Sigmoid colon (tissue), 7 donors: ENCODE results near the gene TMEM255A. TPM values are rescaled to one million over a fixed set of nuclear protein-coding genes. Genes with fewer than 3 reads are reported as not detected.

ENCODE experiments used
- DNase-seq: peaks from one replicate; pipeline ENCODE4 v3.0.0-alpha.2; 2019
- H3K27ac ChIP-seq, 4 donors: fragments of 200-600 bp; sonication (generic); one replicate each; pipeline ENCODE4 v1.5.1; 2016 to 2019; ENCODE audit warnings: mild to moderate bottlenecking in 1 of 4
- H3K27me3 ChIP-seq, 3 donors: fragments of 200-600 bp; sonication (generic); one replicate each; pipeline ENCODE4 v1.5.1; 2019; ENCODE audit warnings: mild to moderate bottlenecking in 1 of 3
- H3K36me3 ChIP-seq, 4 donors: fragments of 200-600 bp; sonication (generic); one replicate each; pipeline ENCODE4 v1.5.1; 2016 to 2019
- H3K4me1 ChIP-seq, 4 donors: fragments of 200-600 bp; sonication (generic); one replicate each; pipeline ENCODE4 v1.5.1; 2017 to 2019
- H3K4me3 ChIP-seq, 4 donors: fragments of 200-600 bp; sonication (generic); one replicate each; pipeline ENCODE4 v1.5.1; 2017 to 2019; ENCODE audit warnings: mild to moderate bottlenecking in 2 of 4, moderate library complexity in 1 of 4
- H3K9me3 ChIP-seq, 4 donors: fragments of 200-600 bp in 3 of 4; sonication (generic) in 3 of 4; one replicate each; pipeline versions ENCODE4 v1.5.1 to v1.6.1; 2013 to 2019
- EP300 ChIP-seq, 4 donors: sonication (generic); formaldehyde crosslinking; IDR thresholded peaks; one replicate each; pipeline ENCODE4 v1.6.1; 2017; ENCODE audit warnings: antibody characterized with exemption in 4 of 4
- POLR2A ChIP-seq, 2 donors: fragments of 450-650 bp; IDR thresholded peaks; one replicate each; pipeline ENCODE4 v1.6.1; 2016; ENCODE audit warnings: antibody characterized with exemption in 2 of 2, mild to moderate bottlenecking in 2 of 2, moderate library complexity in 2 of 2
- POLR2AphosphoS5 ChIP-seq, 4 donors: sonication (generic); formaldehyde crosslinking; IDR thresholded peaks; one replicate each; pipeline ENCODE4 v1.6.1; 2017; ENCODE audit warnings: antibody characterized with exemption in 4 of 4
- WGBS, 2 donors: extraction: QIAGEN DNeasy Blood & Tissue Kit; methylation state at CpG; one replicate each; pipeline ENCODE4 v1.1.7; 2013; 5-methylcytosine and 5-hydroxymethylcytosine counted together
- intact Hi-C: fragments of 100-400 bp; cut with DNase I; formaldehyde crosslinking; loops from one replicate; pipeline ENCODE4 v1.15.1; 2023
- polyA plus RNA-seq, 3 donors: library from polyadenylated mRNA; stranded (reverse); fragments of 200-250 nt; gene quantifications; one replicate each; pipeline ENCODE4 v1.2.3, GENCODE V29; 2013
- total RNA-seq, 4 donors: library from RNA; depleted of rRNA; stranded (reverse); fragments of >200 nt; gene quantifications; one replicate each; pipeline ENCODE4 v1.1.0, GENCODE V29; 2016
- TF ChIP-seq, protein P1 (sequence below), 4 experiments: fragments of 450-650 bp in 3 of 4; fragments of 200-600 bp in 1 of 4; IDR thresholded peaks; one replicate each; pipeline ENCODE4 v1.5.1; 2016 to 2019; ENCODE audit warnings: antibody characterized with exemption in 4 of 4, mild to moderate bottlenecking in 3 of 4, moderate library complexity in 2 of 4
- donor health status: healthy with polysubstance abuse.
- donor health status: Bipolar disorder and iron deficiency.
- donor health status: healthy.

Gene TMEM255A
- total and polyA plus RNA-seq, 7 donors, result 0.69 to 5.9 (median 3.9) TPM

DNA sequence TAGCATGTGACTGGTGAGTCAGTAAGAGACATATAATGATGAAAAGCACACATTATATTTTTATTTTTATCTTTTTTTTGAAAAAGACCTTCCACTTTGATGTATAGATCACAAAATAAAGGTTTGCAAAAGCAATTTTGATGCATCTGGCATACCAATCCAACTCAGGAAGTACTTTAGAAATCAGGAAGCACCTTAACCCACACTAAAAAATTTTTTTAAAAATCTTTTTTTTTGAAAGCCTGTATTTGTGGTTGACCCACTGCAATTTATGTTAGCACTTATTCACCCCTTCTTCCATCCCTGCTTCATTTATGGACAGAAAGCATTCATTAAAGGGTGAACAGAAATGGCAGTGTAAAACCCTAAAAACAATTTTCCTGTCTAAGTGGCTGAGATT, 16.6 kb downstream of the TMEM255A start:
- H3K4me1 ChIP-seq, result no peaks in the 10 kb centered on the region
- DNase-seq, result no peak
- H3K4me3 ChIP-seq, result no peak overlapping the region
- H3K27ac ChIP-seq, result no peak overlapping the region
- H3K36me3 ChIP-seq, result no peaks in the 10 kb centered on the region
- TF ChIP-seq, protein P1, sequence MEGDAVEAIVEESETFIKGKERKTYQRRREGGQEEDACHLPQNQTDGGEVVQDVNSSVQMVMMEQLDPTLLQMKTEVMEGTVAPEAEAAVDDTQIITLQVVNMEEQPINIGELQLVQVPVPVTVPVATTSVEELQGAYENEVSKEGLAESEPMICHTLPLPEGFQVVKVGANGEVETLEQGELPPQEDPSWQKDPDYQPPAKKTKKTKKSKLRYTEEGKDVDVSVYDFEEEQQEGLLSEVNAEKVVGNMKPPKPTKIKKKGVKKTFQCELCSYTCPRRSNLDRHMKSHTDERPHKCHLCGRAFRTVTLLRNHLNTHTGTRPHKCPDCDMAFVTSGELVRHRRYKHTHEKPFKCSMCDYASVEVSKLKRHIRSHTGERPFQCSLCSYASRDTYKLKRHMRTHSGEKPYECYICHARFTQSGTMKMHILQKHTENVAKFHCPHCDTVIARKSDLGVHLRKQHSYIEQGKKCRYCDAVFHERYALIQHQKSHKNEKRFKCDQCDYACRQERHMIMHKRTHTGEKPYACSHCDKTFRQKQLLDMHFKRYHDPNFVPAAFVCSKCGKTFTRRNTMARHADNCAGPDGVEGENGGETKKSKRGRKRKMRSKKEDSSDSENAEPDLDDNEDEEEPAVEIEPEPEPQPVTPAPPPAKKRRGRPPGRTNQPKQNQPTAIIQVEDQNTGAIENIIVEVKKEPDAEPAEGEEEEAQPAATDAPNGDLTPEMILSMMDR (IDR thresholded peaks at IDR 0.05), result no peak
- TF ChIP-seq POLR2A (IDR thresholded peaks at IDR 0.05) (no peak), POLR2AphosphoS5 (IDR thresholded peaks at IDR 0.05) (no peak), EP300 (IDR thresholded peaks at IDR 0.05) (no peak)
- intact Hi-C loops, result no loop called here
- H3K27me3 ChIP-seq, result no peaks in the 10 kb centered on the region
- H3K9me3 ChIP-seq, result no peaks in the 10 kb centered on the region

DNA sequence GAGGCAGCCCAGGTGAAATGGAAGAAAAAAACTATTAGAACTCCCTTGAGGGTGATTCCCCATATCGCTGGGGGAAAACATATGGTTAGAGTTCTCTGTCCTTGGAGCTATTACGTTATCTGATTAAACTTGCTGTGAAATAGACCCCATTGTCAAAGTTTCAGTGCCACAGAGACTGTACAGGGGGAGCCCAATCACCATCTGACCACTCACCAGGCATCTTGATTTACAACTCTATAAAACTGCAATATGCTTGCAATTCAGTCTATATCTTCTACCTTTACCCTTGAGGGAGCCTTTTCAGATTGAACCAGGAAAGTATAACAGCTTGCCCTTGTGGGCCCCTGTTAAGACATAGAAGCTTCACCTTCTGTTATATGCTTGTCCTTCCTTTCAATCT, 18.2 kb downstream of the TMEM255A start:
- TF ChIP-seq, protein P1 (IDR thresholded peaks at IDR 0.05), result no peak
- no peak for TF ChIP-seq POLR2AphosphoS5 (IDR thresholded peaks at IDR 0.05)
- TF ChIP-seq EP300 (IDR thresholded peaks at IDR 0.05), result no peak
- no peak for TF ChIP-seq POLR2A (IDR thresholded peaks at IDR 0.05)
- no peaks in the 10 kb centered on the region for H3K4me1 ChIP-seq
- no peaks in the 10 kb centered on the region for H3K9me3 ChIP-seq
- no peaks in the 10 kb centered on the region for H3K36me3 ChIP-seq
- no peaks in the 10 kb centered on the region for H3K27me3 ChIP-seq
- H3K27ac ChIP-seq, result no peak overlapping the region
- intact Hi-C loops, result no loop called here
- H3K4me3 ChIP-seq, result no peak overlapping the region
- DNase-seq, result no peak
- WGBS, 2 donors, result 58 to 76% methylated on average over 2 of the region's 2 CpGs

- 72 to 96% methylated on average over 6 of the region's 6 CpGs for WGBS, 2 donors
- Histone ChIP-seq H3K4me1 (no peaks in the 10 kb centered on the region), H3K9me3 (no peaks in the 10 kb centered on the region), H3K27ac (no peak overlapping the region), H3K27me3 (no peaks in the 10 kb centered on the region), H3K36me3 (no peaks in the 10 kb centered on the region), H3K4me3 (no peak overlapping the region)
- DNase-seq, result no peak
- intact Hi-C loops, result no loop called here
- TF ChIP-seq, protein P1 (IDR thresholded peaks at IDR 0.05), result no peak
- TF ChIP-seq POLR2AphosphoS5 (IDR thresholded peaks at IDR 0.05), result no peak
- TF ChIP-seq POLR2A (IDR thresholded peaks at IDR 0.05), result no peak
- no peak for TF ChIP-seq EP300 (IDR thresholded peaks at IDR 0.05)
Observed at GRCh38 chrX:120291211-120291610, 20.1 kb downstream of the TMEM255A start.

GRCh38 chrX:120290107-120290506, 21.2 kb downstream of the TMEM255A start:
- no peak for DNase-seq
- Histone ChIP-seq H3K27me3 (no peaks in the 10 kb centered on the region), H3K27ac (no peak overlapping the region), H3K4me1 (no peaks in the 10 kb centered on the region), H3K4me3 (no peak overlapping the region), H3K36me3 (no peaks in the 10 kb centered on the region), H3K9me3 (no peaks in the 10 kb centered on the region)
- TF ChIP-seq, protein P1 (IDR thresholded peaks at IDR 0.05), result no peak
- TF ChIP-seq POLR2A (IDR thresholded peaks at IDR 0.05) (no peak), EP300 (IDR thresholded peaks at IDR 0.05) (no peak), POLR2AphosphoS5 (IDR thresholded peaks at IDR 0.05) (no peak)
- intact Hi-C loops, result no loop called here

DNA sequence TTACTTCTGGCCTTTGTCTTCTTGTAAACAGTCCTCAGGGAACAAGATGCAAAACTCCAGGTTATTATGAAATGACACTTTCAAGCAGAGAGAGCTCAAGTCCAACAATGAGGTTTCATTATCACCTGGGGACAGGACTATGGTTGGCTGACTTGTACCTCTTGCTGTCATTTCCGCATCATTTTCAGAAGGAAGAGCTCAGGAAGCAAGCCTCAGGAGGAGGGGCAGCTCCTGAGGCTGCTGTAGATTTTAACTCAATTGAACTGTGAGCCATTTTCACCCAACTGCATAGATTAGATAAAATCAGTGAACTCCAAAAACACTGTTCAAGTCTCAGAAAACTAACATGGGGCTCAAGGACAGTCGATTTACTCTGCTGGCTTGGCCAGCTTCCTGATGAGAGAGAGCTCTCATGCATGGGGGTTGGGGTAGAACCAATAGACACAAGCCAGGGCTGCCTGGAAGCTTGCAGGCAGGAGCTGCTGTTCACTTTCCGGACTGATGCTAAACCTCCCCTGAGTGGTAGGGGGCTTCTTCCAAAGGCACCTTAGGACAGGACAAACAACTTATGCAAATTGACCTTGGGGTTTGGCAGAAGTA, 23.6 kb downstream of the TMEM255A start:
- Histone ChIP-seq H3K36me3 (no peaks in the 10 kb centered on the region), H3K27ac (no peak overlapping the region), H3K4me1 (no peaks in the 10 kb centered on the region), H3K9me3 (no peaks in the 10 kb centered on the region), H3K4me3 (no peak overlapping the region), H3K27me3 (no peaks in the 10 kb centered on the region)
- WGBS, 2 donors, result 64 to 79% methylated on average over 3 of the region's 3 CpGs
- no peak for DNase-seq
- no peak for TF ChIP-seq POLR2A (IDR thresholded peaks at IDR 0.05)
- no peak for TF ChIP-seq POLR2AphosphoS5 (IDR thresholded peaks at IDR 0.05)
- TF ChIP-seq, protein P1 (IDR thresholded peaks at IDR 0.05), result no peak
- intact Hi-C loops, result no loop called here
